ENCODE measurements around the gene MAP7D1.
"Not testable (repeated sequence)": the region's sequence is repeated elsewhere in the genome, so short reads cannot be mapped to it uniquely, and the experiment has no call there.

The MAP7D1 gene

DNA sequence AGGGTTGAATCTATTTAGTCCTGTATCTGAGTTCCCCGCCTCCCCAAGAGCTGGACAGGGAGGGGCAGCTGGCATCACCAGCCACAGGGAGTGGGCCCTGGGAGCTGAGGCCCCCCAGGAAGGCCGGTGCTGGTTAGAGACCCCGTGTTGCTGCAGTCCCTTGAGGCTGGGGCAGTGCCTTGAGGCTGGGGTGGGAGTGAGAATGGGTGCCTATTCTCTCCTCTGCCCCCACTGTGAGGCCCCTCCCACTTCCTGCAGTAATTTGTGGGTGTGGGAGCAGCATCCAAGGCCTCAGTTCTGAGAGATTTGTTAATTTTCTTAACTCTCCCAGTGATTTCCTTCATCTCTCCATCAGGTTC, 4.1 kb upstream of the MAP7D1 start:
- peak; percentile 55 for DNase-seq (ENCODE audit: low read depth)

GRCh38 chr1:36153476-36153875, 2.5 kb upstream of the MAP7D1 start:
- DNase-seq (ENCODE audit: low read depth), result no peak

DNA sequence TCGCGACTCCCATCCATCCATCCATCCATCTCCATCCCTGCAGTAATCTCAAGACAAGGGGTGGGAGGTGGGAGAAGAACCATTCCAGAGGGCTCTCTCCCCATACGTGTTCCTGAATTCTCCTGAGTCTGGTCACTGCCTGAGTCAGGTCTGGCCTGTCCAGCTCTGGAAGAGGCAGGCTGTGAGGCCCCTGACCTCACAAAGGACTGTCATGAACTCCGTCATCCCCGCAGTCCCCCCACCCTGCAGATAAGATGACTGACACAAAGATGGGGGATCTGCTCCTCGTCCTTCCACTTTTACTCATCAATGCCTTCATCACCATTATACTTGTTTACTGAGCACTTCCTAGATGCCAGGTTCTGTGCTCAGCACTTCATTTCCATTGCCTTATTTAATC, 1.6 kb upstream of the MAP7D1 start:
- no peak for DNase-seq (ENCODE audit: low read depth)

- DNase-seq (ENCODE audit: low read depth), result no peak
Measured at GRCh38 chr1:36154765-36155407, 1.1 kb upstream of the MAP7D1 start.

DNA sequence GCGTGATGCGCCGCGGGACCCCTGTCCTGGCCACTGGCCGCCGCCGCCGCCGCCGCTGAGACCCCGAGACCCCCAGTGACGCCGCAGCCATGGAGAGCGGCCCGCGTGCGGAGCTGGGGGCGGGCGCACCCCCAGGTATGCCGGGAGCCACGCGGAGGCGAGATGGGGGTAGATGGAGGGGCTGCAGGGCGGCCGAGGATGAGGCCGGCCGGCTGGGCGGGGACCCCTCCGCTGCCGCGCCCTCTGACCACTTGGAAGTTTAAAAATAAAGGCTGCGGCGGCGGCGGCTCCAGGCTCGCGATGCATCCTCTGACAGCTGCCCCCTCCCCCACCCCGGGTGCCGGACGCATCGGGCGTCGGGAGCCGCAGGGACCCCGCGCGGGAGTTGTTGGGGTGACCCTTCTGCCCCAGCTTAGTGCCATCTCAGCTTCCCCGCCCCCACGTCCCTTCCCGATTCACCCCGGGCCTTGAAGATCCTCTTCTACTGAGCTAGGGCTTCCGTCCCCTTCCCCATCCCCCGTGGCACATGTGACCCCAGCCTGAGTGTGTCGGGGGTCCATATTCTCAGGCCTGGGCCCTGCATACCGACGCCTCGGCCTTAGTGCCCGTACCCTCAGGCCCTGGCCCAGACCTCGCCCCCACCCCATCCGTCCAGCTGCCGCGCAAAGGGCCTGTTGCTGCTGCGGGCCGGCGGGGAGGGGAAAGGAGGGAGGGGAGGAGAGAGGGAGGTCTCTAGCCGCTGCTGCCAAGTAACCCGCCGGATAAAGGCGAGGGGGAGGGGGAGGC, 562 bp downstream of the MAP7D1 start:
- peak; percentile 69 for DNase-seq (ENCODE audit: low read depth)

DNA sequence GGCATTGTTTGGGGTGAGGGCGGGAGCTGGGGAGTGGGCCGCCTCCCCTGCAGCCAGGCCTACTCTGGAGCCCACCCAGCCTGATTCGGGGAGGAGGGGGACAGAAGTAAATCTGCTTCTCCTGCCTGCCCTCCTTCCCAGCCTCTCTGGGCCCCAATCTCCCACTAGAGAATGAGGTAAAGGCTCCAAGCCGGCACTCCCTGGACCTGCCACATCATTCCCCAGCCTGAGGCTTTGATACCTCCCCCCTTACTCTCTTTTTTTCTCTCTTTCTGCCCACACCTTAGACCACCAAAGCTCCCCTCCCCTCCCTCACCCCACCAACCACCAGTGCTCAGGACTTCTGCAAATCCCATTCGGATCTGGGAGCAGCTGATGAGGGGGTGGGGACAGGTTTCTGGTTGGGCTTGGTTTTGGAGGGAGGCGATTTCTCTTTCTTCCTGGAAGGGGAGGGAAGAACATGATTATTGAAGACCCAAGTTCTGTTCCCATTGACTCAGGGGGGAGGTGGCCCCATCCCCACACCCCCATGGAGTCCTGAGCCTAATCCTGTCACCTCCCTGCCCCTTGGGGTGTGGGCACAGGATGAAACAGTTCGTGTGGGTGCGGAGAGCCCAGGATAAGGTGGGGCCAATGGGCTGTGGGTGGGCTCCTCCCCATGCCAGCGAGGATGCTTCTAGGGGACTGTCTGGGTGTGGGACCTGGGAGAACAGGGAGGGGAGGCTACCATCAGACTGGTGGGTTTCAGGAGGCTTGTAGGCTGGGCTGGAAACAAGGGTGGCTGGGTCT, 1.3 kb downstream of the MAP7D1 start:
- peak; percentile 44 for DNase-seq (ENCODE audit: low read depth)

GRCh38 chr1:36157973-36158826, 2.2 kb downstream of the MAP7D1 start:
- no peak for DNase-seq (ENCODE audit: low read depth)

DNA sequence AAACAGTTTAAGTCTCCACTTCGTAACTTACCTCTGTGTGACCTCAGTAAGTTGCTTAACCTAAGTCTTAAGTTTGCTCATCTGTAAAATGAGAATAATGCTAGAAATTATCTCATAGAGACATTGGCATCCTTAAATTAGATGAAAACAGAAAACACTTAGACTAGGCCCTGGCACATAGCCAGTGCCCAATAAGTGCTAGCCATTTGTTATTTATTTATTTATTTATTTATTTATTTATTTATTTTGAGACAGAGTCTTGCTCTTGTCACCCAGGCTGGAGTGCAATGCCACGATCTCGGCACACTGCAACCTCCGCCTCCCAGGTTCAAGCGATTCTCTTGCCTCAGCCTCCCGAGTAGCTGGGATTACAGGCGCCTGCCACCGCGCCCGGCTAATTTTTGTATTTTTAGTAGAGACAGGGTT, 2.9 kb downstream of the MAP7D1 start:
- DNase-seq (ENCODE audit: low read depth), result not testable (repeated sequence)

DNA sequence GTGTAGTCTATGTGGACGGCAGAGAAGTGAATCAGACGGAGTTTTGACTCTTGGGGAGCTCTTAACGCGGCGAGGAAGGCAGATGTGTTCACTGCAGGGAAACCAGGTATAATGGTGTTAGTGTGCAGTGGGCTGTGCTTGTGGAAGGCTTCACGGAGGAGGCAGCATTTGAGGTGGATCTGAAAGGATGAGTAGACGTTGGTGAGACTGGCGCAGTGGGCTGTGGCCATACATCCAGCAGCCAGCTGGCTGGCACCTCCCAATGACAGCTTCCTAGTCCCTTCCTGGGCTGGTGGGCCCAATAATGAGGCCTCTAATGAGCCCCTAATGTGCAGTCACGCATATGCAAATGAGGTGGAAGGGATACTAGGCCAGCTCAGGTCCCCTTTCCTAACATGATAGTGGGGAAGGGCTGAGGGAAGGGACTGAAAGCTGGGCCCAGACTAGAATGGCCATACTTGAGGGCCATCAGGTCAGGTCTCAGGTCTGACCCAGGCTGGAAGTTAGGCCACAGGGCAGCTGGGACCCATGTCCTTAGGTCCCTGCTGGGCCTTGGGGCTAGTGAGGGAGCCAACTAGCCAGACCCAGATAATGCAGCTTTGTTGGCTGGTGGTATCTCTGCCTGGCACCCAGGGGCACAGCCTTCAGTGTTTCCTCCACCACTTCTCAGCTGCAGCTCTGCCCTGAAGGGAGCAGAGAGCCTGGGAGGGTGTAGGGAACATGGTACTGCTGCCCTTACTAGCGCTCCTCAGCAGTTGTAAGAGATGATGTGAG, 3.8 kb downstream of the MAP7D1 start:
- no peak for DNase-seq (ENCODE audit: low read depth)

- no peak for DNase-seq (ENCODE audit: low read depth)
Measured at GRCh38 chr1:36160388-36160948, 4.5 kb downstream of the MAP7D1 start.

DNA sequence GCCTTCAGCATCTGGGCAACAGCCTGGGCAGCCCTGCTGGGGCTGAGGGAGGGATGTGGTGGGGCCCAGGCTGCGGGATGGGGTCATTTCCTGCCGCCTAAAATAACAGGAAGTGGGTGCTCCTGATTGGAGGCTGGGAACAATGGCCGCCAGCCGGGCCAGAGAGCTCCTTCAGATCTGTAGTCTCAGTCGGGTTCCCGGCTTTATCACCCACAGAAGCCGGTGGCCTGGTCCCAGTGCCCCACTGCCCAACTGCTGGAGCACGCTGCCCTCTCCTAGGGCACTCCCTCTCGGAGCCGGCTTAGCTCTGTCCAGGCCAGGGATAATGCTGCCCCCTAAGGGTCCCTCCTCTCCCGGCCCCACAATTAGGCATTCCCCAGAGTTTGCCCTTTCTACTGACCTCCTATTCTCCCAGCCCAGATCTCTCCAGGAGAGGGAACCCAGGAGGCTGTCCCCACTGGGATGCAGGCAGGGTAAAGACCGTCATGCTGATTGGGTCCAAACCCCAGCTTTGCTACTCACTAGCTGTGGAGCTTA, 5.1 kb downstream of the MAP7D1 start:
- peak; percentile 82 for DNase-seq (ENCODE audit: low read depth)

GRCh38 chr1:36161641-36162531, 5.9 kb downstream of the MAP7D1 start:
- no peak for DNase-seq (ENCODE audit: low read depth)

- no peak for DNase-seq (ENCODE audit: low read depth)
Measured at GRCh38 chr1:36162680-36163239, 6.8 kb downstream of the MAP7D1 start.

DNA sequence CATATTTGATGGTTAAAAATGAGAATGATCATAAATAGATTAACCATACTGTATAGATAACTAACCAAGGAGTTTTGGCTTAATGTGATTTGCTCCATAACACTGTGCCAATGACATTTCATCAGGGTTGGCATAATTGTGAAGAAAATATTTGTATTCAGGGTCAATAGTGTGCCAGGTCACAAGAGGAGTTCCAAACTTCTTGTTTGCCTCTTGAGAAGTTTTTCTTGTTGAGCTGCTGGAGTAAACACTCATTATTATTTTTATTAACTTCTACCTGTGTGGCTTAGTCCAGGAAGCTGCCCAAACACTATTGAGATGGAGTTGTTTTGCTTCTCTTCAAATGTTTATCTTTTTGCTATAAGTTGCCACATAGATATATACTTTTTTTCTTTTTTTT, 7.5 kb downstream of the MAP7D1 start:
- DNase-seq (ENCODE audit: low read depth), result no peak

DNA sequence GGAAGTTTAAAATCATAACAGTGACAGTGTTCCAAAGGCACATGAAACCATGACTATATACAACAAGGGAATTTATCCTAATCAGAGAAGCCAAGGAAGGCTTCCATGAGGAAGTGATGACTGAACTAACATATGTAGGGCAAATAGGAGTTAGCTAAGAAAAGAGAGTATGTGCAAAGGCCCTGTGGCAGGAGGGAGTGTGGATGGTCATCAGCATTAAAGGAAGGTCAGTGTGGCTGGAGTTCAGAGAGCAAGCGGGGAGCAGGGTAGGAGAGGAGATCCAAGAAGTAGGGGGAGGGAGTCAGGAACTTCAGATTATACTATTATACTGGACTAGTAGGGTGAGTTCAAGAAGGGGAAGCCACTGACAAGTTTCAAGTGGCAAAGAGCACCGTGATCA, 8.4 kb downstream of the MAP7D1 start:
- DNase-seq (ENCODE audit: low read depth), result no peak

DNA sequence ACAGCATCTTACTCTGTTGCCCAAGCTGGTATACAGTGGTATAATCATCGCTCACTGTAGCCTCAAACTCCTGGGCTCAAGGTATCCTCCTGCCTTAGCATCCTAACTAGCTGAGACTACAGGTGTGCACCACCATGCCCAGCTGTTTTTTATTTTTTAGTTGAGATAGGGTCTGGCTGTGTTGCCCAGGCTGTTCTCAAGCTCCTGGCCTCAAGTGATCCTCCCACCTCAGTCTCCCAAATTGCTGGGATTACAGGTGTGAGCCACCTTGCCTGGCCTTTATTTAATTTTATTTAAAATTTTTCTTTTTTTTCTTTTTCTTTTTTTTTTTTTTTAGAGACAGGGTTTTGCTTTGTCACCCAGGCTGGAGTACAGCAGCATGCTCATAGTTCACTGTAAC, 9.2 kb downstream of the MAP7D1 start:
- no peak for DNase-seq (ENCODE audit: low read depth)

- no peak for DNase-seq (ENCODE audit: low read depth)
Measured at GRCh38 chr1:36166136-36166535, 10.2 kb downstream of the MAP7D1 start.

- peak; percentile 78 for DNase-seq (ENCODE audit: low read depth)
Measured at GRCh38 chr1:36166938-36167905, 11.3 kb downstream of the MAP7D1 start.
